HG03108 (cell line): ENCODE results near the gene TARBP2.

Experiments used
- ATAC-seq: cut with Tn5 transposase; IDR thresholded peaks from one replicate; pipeline ENCODE4 v1.9.1; 2021; ENCODE audit warnings: moderate library complexity; ENCODE audit not compliant: unreplicated experiment

TARBP2 gene

GRCh38 chr12:53552361-53553327 is 51.6 kb downstream of the TARBP2 start:
- ATAC-seq: no peak
